ENCODE measurements around the gene OR13C8. TPM values are rescaled to one million over a fixed set of nuclear protein-coding genes. Genes with fewer than 3 reads are reported as not detected.
A peak's percentile ranks its signal among the peaks of the same experiment; 100 is the strongest.

The OR13C8 gene
- total RNA-seq, 2 experiments from 2014 or later = not detected

- Histone ChIP-seq H3K9me2 (ENCODE audit: insufficient read depth, low read length) (no peaks in the 10 kb centered on the region), H3K36me3 (ENCODE audit: insufficient read depth, low read length) (no peaks in the 10 kb centered on the region), H4K20me1 (ENCODE audit: insufficient read depth, low read length) (no peaks in the 10 kb centered on the region), H3K9me3 (ENCODE audit: low read length) (no peaks in the 10 kb centered on the region), H3K4me2 (ENCODE audit: low read length) (no peak overlapping the region), H3K4me3 (ENCODE audit: low read depth, low read length, poor library complexity, severe bottlenecking) (no peak overlapping the region), H3K4me1 (ENCODE audit: insufficient read depth, low read length, poor library complexity, severe bottlenecking) (no peaks in the 10 kb centered on the region), H3K27ac (ENCODE audit: low read depth, low read length, poor library complexity, severe bottlenecking) (no peak overlapping the region), H2AFZ (ENCODE audit: low read length) (no peak overlapping the region), H3K79me2 (ENCODE audit: insufficient read depth, low read depth, low read length) (no peaks in the 10 kb centered on the region)
- ChIA-PET CTCF (ENCODE audit: unreplicated experiment) (no interaction called here), POLR2A (interaction anchor here (0.6 kb wide), 1 partner anchor 78 kb away, joined by 4 read pairs; no protein-coding TSS in a partner anchor)
- no peak for DNase-seq (ENCODE audit: low spot score)
- intact Hi-C loops (cut with micrococcal nuclease; ENCODE audit: unreplicated experiment) = no loop called here
- no peak for TF ChIP-seq EZH2phosphoT487 (IDR thresholded peaks at IDR 0.05; ENCODE audit: borderline replicate concordance, low read depth, low read length)
- TF ChIP-seq CTCF (conservative IDR thresholded peaks at IDR 0.05; ENCODE audit: low read length) = no peak
- no TSS peak for BruUV-seq (replicated peaks)
These were observed 15.7 kb upstream of the OR13C8 start for GRCh38 chr9:104553261-104553660.

- no peak overlapping the region for H2AFZ ChIP-seq (ENCODE audit: low read length)
- H3K9me3 ChIP-seq (ENCODE audit: low read length) = no peaks in the 10 kb centered on the region
- ChIA-PET CTCF (ENCODE audit: unreplicated experiment) (no interaction called here), POLR2A (no interaction called here)
- no TSS peak for BruUV-seq (replicated peaks)
- H3K4me2 ChIP-seq (ENCODE audit: low read length) = no peak overlapping the region
- H4K20me1 ChIP-seq (ENCODE audit: insufficient read depth, low read length) = no peaks in the 10 kb centered on the region
- no peaks in the 10 kb centered on the region for H3K9me2 ChIP-seq (ENCODE audit: insufficient read depth, low read length)
- no peaks in the 10 kb centered on the region for H3K79me2 ChIP-seq (ENCODE audit: insufficient read depth, low read depth, low read length)
- no peak for TF ChIP-seq CTCF (conservative IDR thresholded peaks at IDR 0.05; ENCODE audit: low read length)
- no peak overlapping the region for H3K27ac ChIP-seq (ENCODE audit: low read depth, low read length, poor library complexity, severe bottlenecking)
- H3K4me3 ChIP-seq (ENCODE audit: low read depth, low read length, poor library complexity, severe bottlenecking) = no peak overlapping the region
- no peaks in the 10 kb centered on the region for H3K4me1 ChIP-seq (ENCODE audit: insufficient read depth, low read length, poor library complexity, severe bottlenecking)
- intact Hi-C loops (cut with micrococcal nuclease; ENCODE audit: unreplicated experiment) = no loop called here
- no peaks in the 10 kb centered on the region for H3K36me3 ChIP-seq (ENCODE audit: insufficient read depth, low read length)
- DNase-seq (ENCODE audit: low spot score) = no peak
These were observed 13.4 kb upstream of the OR13C8 start for GRCh38 chr9:104555521-104555920.

DNA sequence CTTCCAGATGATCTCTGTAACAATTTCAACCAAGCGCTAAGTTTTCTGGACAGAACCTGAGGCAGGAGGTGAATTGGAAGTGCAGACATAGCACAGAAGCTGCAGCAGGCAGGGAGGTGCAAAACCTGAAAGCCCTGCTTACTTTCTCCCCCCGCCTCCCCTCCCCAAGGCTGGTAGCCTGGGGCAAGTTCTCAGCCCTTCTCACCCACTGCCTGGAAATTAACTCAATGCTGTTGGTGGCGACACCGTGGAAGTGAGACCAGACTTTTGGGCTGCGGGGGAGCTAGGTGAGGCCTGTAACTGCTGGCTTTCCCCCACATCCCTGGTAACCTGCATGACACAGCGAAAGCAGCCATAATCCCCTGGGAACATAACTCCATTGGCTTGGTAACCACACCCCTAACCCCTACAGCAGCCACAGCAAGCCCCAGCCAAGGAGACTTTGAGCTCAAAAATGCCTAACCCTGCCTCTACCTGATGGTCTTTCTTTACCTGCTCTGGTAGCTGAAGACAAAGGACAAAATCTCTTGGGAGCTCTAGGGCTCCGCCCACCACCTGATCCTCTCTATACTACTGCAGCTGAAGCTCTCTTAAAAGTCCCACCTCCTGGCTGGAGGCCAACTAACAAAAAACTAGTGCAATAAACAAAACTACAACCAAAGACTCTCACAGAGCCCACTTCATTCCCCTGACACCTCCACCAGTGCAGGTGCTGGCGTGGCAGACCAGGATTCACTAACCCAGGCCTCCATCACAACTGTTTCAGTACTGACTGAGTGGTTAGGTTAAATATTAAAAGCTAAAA lies 11.9 kb upstream of the OR13C8 start:
- peak; percentile 6 for DNase-seq (ENCODE audit: low spot score)
- Histone ChIP-seq H3K27ac (ENCODE audit: low read depth, low read length, poor library complexity, severe bottlenecking) (no peak overlapping the region), H3K79me2 (ENCODE audit: insufficient read depth, low read depth, low read length) (no peaks in the 10 kb centered on the region), H2AFZ (ENCODE audit: low read length) (no peak overlapping the region), H3K4me2 (ENCODE audit: low read length) (no peak overlapping the region), H3K9me2 (ENCODE audit: insufficient read depth, low read length) (no peaks in the 10 kb centered on the region), H4K20me1 (ENCODE audit: insufficient read depth, low read length) (no peaks in the 10 kb centered on the region), H3K4me1 (ENCODE audit: insufficient read depth, low read length, poor library complexity, severe bottlenecking) (no peaks in the 10 kb centered on the region), H3K9me3 (ENCODE audit: low read length) (no peaks in the 10 kb centered on the region), H3K36me3 (ENCODE audit: insufficient read depth, low read length) (no peaks in the 10 kb centered on the region), H3K4me3 (ENCODE audit: low read depth, low read length, poor library complexity, severe bottlenecking) (no peak overlapping the region)
- no peak for TF ChIP-seq CTCF (conservative IDR thresholded peaks at IDR 0.05; ENCODE audit: low read length)
- TF ChIP-seq EZH2phosphoT487 (IDR thresholded peaks at IDR 0.05; ENCODE audit: borderline replicate concordance, low read depth, low read length) = no peak
- intact Hi-C loops (cut with micrococcal nuclease; ENCODE audit: unreplicated experiment) = no loop called here
- ChIA-PET CTCF (ENCODE audit: unreplicated experiment) (no interaction called here), POLR2A (no interaction called here)
- no TSS peak for BruUV-seq (replicated peaks)

All from OCI-LY7 (cell line).